Smooth muscle cell (in vitro differentiated cells): ENCODE results near the gene SPTBN1. TPM values are rescaled to one million over a fixed set of nuclear protein-coding genes. Genes with fewer than 3 reads are reported as not detected.

Experiments used
- DNase-seq: peaks from one replicate; lab custom pipeline; 2025; ENCODE audit not compliant: unreplicated experiment; lab: John Stamatoyannopoulos, UW
- H2AFZ ChIP-seq: fragments of 200-600 bp; sonication (generic); 2 replicates; pipeline ENCODE4 v1.6.0; 2016; ENCODE audit warnings: antibody characterized with exemption, low read depth, mild to moderate bottlenecking
- H3F3A ChIP-seq: fragments of 200-600 bp; sonication (generic); 2 replicates; pipeline ENCODE4 v1.6.0; 2017; ENCODE audit warnings: antibody characterized with exemption, low read depth
- H3K27ac ChIP-seq: fragments of 200-600 bp; sonication (generic); 2 replicates; pipeline ENCODE4 v1.5.1; 2016; ENCODE audit warnings: low read depth, mild to moderate bottlenecking
- H3K27me3 ChIP-seq: fragments of 200-600 bp; sonication (generic); 2 replicates; pipeline ENCODE4 v1.6.1; 2016; ENCODE audit warnings: low read depth, mild to moderate bottlenecking
- H3K36me3 ChIP-seq: fragments of 200-600 bp; sonication (generic); 2 replicates; pipeline ENCODE4 v1.5.1; 2016; ENCODE audit warnings: low read depth
- H3K4me1 ChIP-seq: fragments of 200-600 bp; sonication (generic); 2 replicates; pipeline ENCODE4 v1.5.1; 2016; ENCODE audit warnings: low read depth
- H3K4me2 ChIP-seq: fragments of 200-600 bp; sonication (generic); 2 replicates; pipeline ENCODE4 v1.6.0; 2016; ENCODE audit warnings: mild to moderate bottlenecking
- H3K4me3 ChIP-seq: fragments of 200-600 bp; sonication (generic); 2 replicates; pipeline ENCODE4 v1.5.1; 2016; ENCODE audit warnings: mild to moderate bottlenecking
- H3K79me2 ChIP-seq: fragments of 200-600 bp; sonication (generic); 2 replicates; pipeline ENCODE4 v1.6.0; 2016; ENCODE audit warnings: low read depth, mild to moderate bottlenecking
- H3K9ac ChIP-seq: fragments of 200-600 bp; sonication (generic); 2 replicates; pipeline ENCODE4 v1.6.0; 2016; ENCODE audit warnings: low read depth
- H3K9me3 ChIP-seq: fragments of 200-600 bp; sonication (generic); replicated peaks from 2 replicates; pipeline ENCODE4 v1.5.1; 2016; ENCODE audit warnings: low read depth
- H4K20me1 ChIP-seq: fragments of 200-600 bp; sonication (generic); 2 replicates; pipeline ENCODE4 v1.6.0; 2016; ENCODE audit warnings: low read depth
- CTCF ChIP-seq: fragments of 200-600 bp; sonication (generic); IDR thresholded peaks from 2 replicates; pipeline ENCODE4 v1.5.1; 2017; ENCODE audit warnings: borderline replicate concordance, mild to moderate bottlenecking, antibody characterized with exemption; ENCODE audit not compliant: insufficient read depth, poor library complexity, severe bottlenecking
- WGBS: methylation state at CpG from one replicate; pipeline ENCODE4 v1.1.7; 2016; ENCODE audit warnings: low lambda C conversion rate; 5-methylcytosine and 5-hydroxymethylcytosine counted together
- polyA plus RNA-seq: library from polyadenylated mRNA; unstranded; fragments of >200 nt; fragmentation: Nextera tagmentation; extraction: Ambion mirVana; gene quantifications from 2 replicates; pipeline ENCODE4 v1.2.1, GENCODE V29; 2016
- total RNA-seq: library from RNA; depleted of rRNA; stranded (reverse); fragments of >200 nt; gene quantifications from 2 replicates; pipeline ENCODE4 v1.2.3, GENCODE V29; 2014

The SPTBN1 gene
- total and polyA plus RNA-seq, 2 experiments from 2014 or later = 78.7 to 186 TPM

GRCh38 chr2:54644236-54644635 is 188.1 kb downstream of the SPTBN1 start:
- no peak overlapping the region for H3K27ac ChIP-seq
- H3K9ac ChIP-seq = no peak overlapping the region
- H3K4me3 ChIP-seq = no peak overlapping the region
- no peak for TF ChIP-seq CTCF
- no peaks in the 10 kb centered on the region for H3K27me3 ChIP-seq
- H3K4me1 ChIP-seq = peaks cover 8% of the 10 kb centered on the region
- no peaks in the 10 kb centered on the region for H3K9me3 ChIP-seq
- WGBS = 75% methylated on average over 4 of the region's 4 CpGs
- H2AFZ ChIP-seq = no peak overlapping the region
- H3K4me2 ChIP-seq = no peak overlapping the region
- DNase-seq = no peak
- no peaks in the 10 kb centered on the region for H4K20me1 ChIP-seq
- H3K79me2 ChIP-seq = peaks cover 18% of the 10 kb centered on the region
- H3K36me3 ChIP-seq = peaks cover 23% of the 10 kb centered on the region
- H3F3A ChIP-seq = peaks cover 19% of the 10 kb centered on the region

GRCh38 chr2:54646170-54646927 is 190.2 kb downstream of the SPTBN1 start:
- no peaks in the 10 kb centered on the region for H3K27me3 ChIP-seq
- no peak overlapping the region for H3K27ac ChIP-seq
- peaks cover 39% of the 10 kb centered on the region for H3K36me3 ChIP-seq

GRCh38 chr2:54648256-54648655 is 192.1 kb downstream of the SPTBN1 start:
- Histone ChIP-seq H3K4me1 (no peaks in the 10 kb centered on the region), H4K20me1 (no peaks in the 10 kb centered on the region), H3K9me3 (no peaks in the 10 kb centered on the region), H3K79me2 (peaks cover 40% of the 10 kb centered on the region), H3K4me3 (no peak overlapping the region), H3K9ac (no peak overlapping the region), H3F3A (peaks cover 4% of the 10 kb centered on the region), H3K36me3 (peaks cover 55% of the 10 kb centered on the region), H3K27me3 (no peaks in the 10 kb centered on the region), H3K27ac (no peak overlapping the region), H3K4me2 (no peak overlapping the region), H2AFZ (no peak overlapping the region)
- TF ChIP-seq CTCF = no peak
- 100% methylated on average over 3 of the region's 3 CpGs for whole genome bisulfite sequencing
- no peak for DNase-seq

More at GRCh38 chr2:54646170-54646927, 190.2 kb downstream of the SPTBN1 start:
- Histone ChIP-seq H3K4me1 (no peaks in the 10 kb centered on the region), H3F3A (peaks cover under 1% of the 10 kb centered on the region), H3K4me3 (no peak overlapping the region), H4K20me1 (no peaks in the 10 kb centered on the region), H3K79me2 (peaks cover 30% of the 10 kb centered on the region), H3K9me3 (no peaks in the 10 kb centered on the region), H3K9ac (no peak overlapping the region), H3K4me2 (no peak overlapping the region), H2AFZ (no peak overlapping the region)
- TF ChIP-seq CTCF = no peak
- WGBS = 90% methylated on average over 16 of the region's 16 CpGs
- DNase-seq = no peak

GRCh38 chr2:54649191-54649590 is 193.1 kb downstream of the SPTBN1 start:
- Histone ChIP-seq H2AFZ (no peak overlapping the region), H3F3A (peaks cover 4% of the 10 kb centered on the region), H3K4me1 (no peaks in the 10 kb centered on the region), H3K9me3 (no peaks in the 10 kb centered on the region), H3K79me2 (peaks cover 43% of the 10 kb centered on the region), H3K36me3 (peaks cover 57% of the 10 kb centered on the region), H3K27me3 (no peaks in the 10 kb centered on the region), H3K4me3 (no peak overlapping the region), H3K4me2 (no peak overlapping the region), H3K27ac (no peak overlapping the region), H3K9ac (no peak overlapping the region), H4K20me1 (no peaks in the 10 kb centered on the region)
- no peak for TF ChIP-seq CTCF
- no peak for DNase-seq
- 96% methylated on average over 4 of the region's 4 CpGs for WGBS
